ENCODE data around the gene CRYBG3. TPM values are rescaled to one million over a fixed set of nuclear protein-coding genes. Genes with fewer than 3 reads are reported as not detected.

CRYBG3 gene
- total and polyA plus RNA-seq, 4 donors, result 1.1 to 9.5 (median 2.5) TPM

GRCh38 chr3:97994328-97994945 lies 172.6 kb downstream of the CRYBG3 start:
- H3K4me3 ChIP-seq (ENCODE audit: low read depth in 1 of 3, low read length in 3 of 3), result no peak overlapping the region
- H3K27ac ChIP-seq (ENCODE audit: low read depth in 1 of 2, low read length in 2 of 2), result no peak overlapping the region
- WGBS, result 50% methylated on average over 2 of the region's 2 CpGs
- peak; percentile 50 to 64 for TF ChIP-seq HNF4A (conservative IDR thresholded peaks at IDR 0.05)
- peak; percentile 35 for TF ChIP-seq SP1 (IDR thresholded peaks at IDR 0.05)
- TF ChIP-seq NR2F2 (IDR thresholded peaks at IDR 0.05), result no peak
- no peak for TF ChIP-seq ATF3 (IDR thresholded peaks at IDR 0.05)
- TF ChIP-seq ZBTB33 (IDR thresholded peaks at IDR 0.05), result no peak
- H3K9me3 ChIP-seq (ENCODE audit: control insufficient read depth in 4 of 4, low read length in 3 of 4), result no peaks in the 10 kb centered on the region
- peaks cover 0 to 9% (median 3%) of the 10 kb centered on the region in 4 donors for H3K4me1 ChIP-seq (ENCODE audit: control insufficient read depth in 4 of 4, insufficient read depth in 4 of 4, low read length in 3 of 4)
- no peaks in the 10 kb centered on the region for H3K27me3 ChIP-seq (ENCODE audit: control insufficient read depth in 4 of 4, insufficient read depth in 4 of 4, low read length in 3 of 4)
- no peak overlapping the region for H3K9ac ChIP-seq (ENCODE audit: low read depth in 1 of 2, low read length in 2 of 2)
- no peaks in the 10 kb centered on the region for H3K36me3 ChIP-seq (ENCODE audit: control insufficient read depth in 4 of 4, insufficient read depth in 3 of 4, low read depth in 1 of 4, low read length in 3 of 4)
- DNase-seq (ENCODE audit: low spot score), result no peak

Other genes starting within 250 kb of the CRYBG3 start
- 1 to 10 TPM; 1.1 to 3.4 TPM for gene ARL6, start 57.3 kb upstream of the CRYBG3 start, total RNA-seq
- gene ARL6, start 57.3 kb upstream of the CRYBG3 start, polyA plus RNA-seq, result 1 to 10 TPM; 1.4 TPM
- gene RIOX2, start 150.4 kb downstream of the CRYBG3 start, total RNA-seq, result 10 to 100 TPM in 1 of 2 donors, 1 to 10 TPM in 1; 8.2 to 19.9 TPM
- gene RIOX2, start 150.4 kb downstream of the CRYBG3 start, polyA plus RNA-seq, result 10 to 100 TPM in 1 of 2 donors, 1 to 10 TPM in 1; 9.9 to 12.0 TPM
- not detected for gene GABRR3, start 213.3 kb downstream of the CRYBG3 start, total RNA-seq
- not detected for gene GABRR3, start 213.3 kb downstream of the CRYBG3 start, polyA plus RNA-seq